Glomerular visceral epithelial cell (primary cell): Measurements from ENCODE around the gene MED26.

Source experiments
- DNase-seq: peaks from one replicate; pipeline ENCODE4 v3.0.0-alpha.2; 2016; ENCODE audit errors: extremely low spot score

MED26 gene

GRCh38 chr19:16649734-16650133 lies 21.7 kb upstream of the MED26 start:
- DNase-seq: no peak

GRCh38 chr19:16645140-16645539 lies 17.1 kb upstream of the MED26 start:
- DNase-seq: no peak

- DNase-seq: no peak
Measured at GRCh38 chr19:16641695-16642094, 13.7 kb upstream of the MED26 start.

- no peak for DNase-seq
Measured at GRCh38 chr19:16640951-16641350, 12.9 kb upstream of the MED26 start.

GRCh38 chr19:16638666-16639065 lies 10.7 kb upstream of the MED26 start:
- DNase-seq: no peak

- DNase-seq: no peak
Measured at GRCh38 chr19:16637535-16637934, 9.5 kb upstream of the MED26 start.

- no peak for DNase-seq
Measured at GRCh38 chr19:16631465-16631864, 3.5 kb upstream of the MED26 start.

GRCh38 chr19:16628984-16629691 lies 1.1 kb upstream of the MED26 start:
- no peak for DNase-seq

GRCh38 chr19:16627928-16628182 lies 149 bp downstream of the MED26 start:
- DNase-seq: no peak

GRCh38 chr19:16627193-16627927 lies 644 bp downstream of the MED26 start:
- no peak for DNase-seq

- peak; percentile 20 for DNase-seq
Measured at GRCh38 chr19:16626796-16627192, 1.2 kb downstream of the MED26 start.

- no peak for DNase-seq
Measured at GRCh38 chr19:16625163-16625958, 2.6 kb downstream of the MED26 start.

- no peak for DNase-seq
Measured at GRCh38 chr19:16624236-16624635, 3.8 kb downstream of the MED26 start.

GRCh38 chr19:16623576-16623975 lies 4.4 kb downstream of the MED26 start:
- no peak for DNase-seq

GRCh38 chr19:16623066-16623465 lies 4.9 kb downstream of the MED26 start:
- no peak for DNase-seq

GRCh38 chr19:16621165-16621800 lies 6.7 kb downstream of the MED26 start:
- DNase-seq: no peak

- no peak for DNase-seq
Measured at GRCh38 chr19:16620584-16620983, 7.4 kb downstream of the MED26 start.

GRCh38 chr19:16620018-16620417 lies 8.0 kb downstream of the MED26 start:
- DNase-seq: no peak

- DNase-seq: no peak
Measured at GRCh38 chr19:16619457-16619856, 8.5 kb downstream of the MED26 start.

GRCh38 chr19:16618248-16618647 lies 9.8 kb downstream of the MED26 start:
- DNase-seq: no peak

GRCh38 chr19:16615808-16616207 lies 12.2 kb downstream of the MED26 start:
- no peak for DNase-seq

- DNase-seq: no peak
Measured at GRCh38 chr19:16614941-16615340, 13.1 kb downstream of the MED26 start.
